Measurements from ENCODE around the gene PEX11A.

- TF ChIP-seq POLR2AphosphoS5 (IDR thresholded peaks at IDR 0.05): no peak
- no peak for TF ChIP-seq CTCF (IDR thresholded peaks at IDR 0.05)
- no peak for TF ChIP-seq EP300 (IDR thresholded peaks at IDR 0.05)
Observed at GRCh38 chr15:89669941-89670340, 20.6 kb downstream of the PEX11A start.

Data from sigmoid colon (tissue), 4 donors.